SK-N-MC (cell line): Measurements from ENCODE around the gene CMA1.
"Not testable (repeated sequence)": the region's sequence is repeated elsewhere in the genome, so short reads cannot be mapped to it uniquely, and the experiment has no call there.

Source experiments
- DNase-seq: peaks from one replicate; pipeline ENCODE4 v3.0.0-alpha.2; 2011; ENCODE audit warnings: low read depth, low spot score
- H3K27ac ChIP-seq: fragments of 200-600 bp; sonication (generic); 2 replicates; pipeline ENCODE4 v1.5.1; 2016; ENCODE audit warnings: mixed run types
- H3K36me3 ChIP-seq: fragments of 200-600 bp; sonication (generic); 2 replicates; pipeline ENCODE4 v1.6.1; 2017; ENCODE audit warnings: antibody characterized with exemption, low read length, mixed read lengths; ENCODE audit not compliant: insufficient read depth
- H3K4me3 ChIP-seq: fragments of 200-600 bp; sonication (generic); 2 replicates; pipeline ENCODE4 v1.5.1; 2016
- H3K9ac ChIP-seq: fragments of 200-600 bp; sonication (generic); 2 replicates; pipeline ENCODE4 v1.8.0; 2017; ENCODE audit warnings: mixed run types, mixed read lengths; ENCODE audit not compliant: insufficient read length
- H3K9me3 ChIP-seq: fragments of 200-600 bp; sonication (generic); 2 replicates; pipeline ENCODE4 v1.6.1; 2017; ENCODE audit warnings: low read depth, mild to moderate bottlenecking, antibody characterized with exemption, low read length, moderate library complexity, mixed read lengths
- EZH2 ChIP-seq: fragments of 200-600 bp; sonication (generic); IDR thresholded peaks from one replicate; pipeline ENCODE4 v1.6.1; 2017; ENCODE audit warnings: antibody characterized with exemption
- FOXP2 ChIP-seq: optimal IDR thresholded peaks from 2 replicates; pipeline ENCODE3; 2011; ENCODE audit warnings: mild to moderate bottlenecking, moderate library complexity; ENCODE audit not compliant: insufficient read depth; ENCODE audit errors: extremely low read length, control extremely low read depth
- POLR2AphosphoS5 ChIP-seq: IDR thresholded peaks from 2 replicates; pipeline ENCODE4 v1.6.1; 2012; ENCODE audit warnings: mild to moderate bottlenecking, low read depth, low read length, borderline replicate concordance

Gene CMA1

DNA sequence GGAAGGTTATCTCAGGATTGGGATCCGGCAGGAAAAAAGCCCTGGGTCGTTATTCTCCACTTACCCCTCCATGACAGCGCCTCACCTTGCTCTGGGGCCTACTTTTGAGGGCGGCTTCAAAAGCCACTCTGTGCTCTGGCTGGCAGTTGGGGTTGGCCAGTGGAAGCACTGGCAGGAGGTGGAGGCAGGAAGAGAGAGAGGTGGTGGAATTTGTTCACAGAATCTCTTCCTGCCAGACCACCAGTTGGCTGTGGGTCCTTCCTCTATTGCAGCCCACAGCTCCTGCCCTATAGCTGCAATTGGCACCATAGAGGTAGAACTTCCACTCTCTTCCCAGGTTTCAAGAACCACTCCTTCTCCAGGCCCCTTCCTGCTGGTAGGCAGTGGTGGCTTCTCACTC, 32.8 kb downstream of the CMA1 start:
- no peak for DNase-seq
- TF ChIP-seq POLR2AphosphoS5 (no peak), EZH2 (no peak), FOXP2 (no peak)
- no peak overlapping the region for H3K4me3 ChIP-seq
- H3K27ac ChIP-seq = no peak overlapping the region
- no peaks in the 10 kb centered on the region for H3K36me3 ChIP-seq
- H3K9me3 ChIP-seq = no peaks in the 10 kb centered on the region
- no peak overlapping the region for H3K9ac ChIP-seq

DNA sequence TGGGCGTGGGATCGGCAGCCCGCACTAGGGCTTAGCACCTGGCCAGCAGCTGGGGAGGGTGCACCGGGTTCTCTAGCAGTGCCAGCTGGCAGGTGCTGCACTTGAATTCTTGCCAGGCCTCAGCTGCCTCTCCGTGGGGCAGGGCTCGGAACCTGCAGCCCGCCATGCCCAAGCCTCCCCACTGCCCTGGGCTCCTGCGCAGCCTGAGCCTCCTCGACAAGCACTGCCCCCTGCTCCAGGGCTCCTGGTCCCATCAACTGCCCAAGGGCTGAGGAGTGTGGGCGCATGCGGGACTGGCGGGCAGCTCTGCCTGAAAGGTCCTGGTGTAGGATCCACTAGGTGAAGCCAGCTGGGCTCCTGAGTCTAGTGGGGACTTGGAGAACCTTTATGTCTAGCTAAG, 34.9 kb downstream of the CMA1 start:
- Histone ChIP-seq H3K4me3 (no peak overlapping the region), H3K27ac (no peak overlapping the region), H3K9ac (no peak overlapping the region), H3K9me3 (no peaks in the 10 kb centered on the region), H3K36me3 (no peaks in the 10 kb centered on the region)
- DNase-seq = no peak
- TF ChIP-seq EZH2 (no peak), FOXP2 (no peak), POLR2AphosphoS5 (no peak)

DNA sequence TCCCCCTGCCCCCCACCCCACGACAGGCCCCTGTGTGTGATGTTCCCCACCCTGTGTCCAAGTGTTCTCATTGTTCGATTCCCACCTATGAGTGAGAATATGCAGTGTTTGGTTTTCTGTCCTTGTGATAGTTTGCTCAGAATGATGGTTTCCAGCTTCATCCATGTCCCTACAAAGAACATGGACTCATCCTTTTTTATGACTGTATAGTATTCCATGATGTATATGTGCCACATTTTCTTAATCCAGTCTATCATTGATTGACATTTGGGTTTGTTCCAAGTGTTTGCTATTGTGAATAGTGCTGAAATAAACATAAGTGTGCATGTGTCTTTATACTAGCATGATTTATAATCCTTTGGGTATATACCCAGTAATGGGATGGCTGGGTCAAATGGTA, 37.6 kb downstream of the CMA1 start:
- not testable (repeated sequence) for H3K4me3 ChIP-seq, H3K36me3 ChIP-seq, H3K27ac ChIP-seq, H3K9ac ChIP-seq, H3K9me3 ChIP-seq, DNase-seq

GRCh38 chr14:24465805-24466204, 42.3 kb downstream of the CMA1 start:
- Histone ChIP-seq H3K9me3 (no peaks in the 10 kb centered on the region), H3K4me3 (no peak overlapping the region), H3K27ac (no peak overlapping the region), H3K9ac (no peak overlapping the region), H3K36me3 (no peaks in the 10 kb centered on the region)
- no peak for DNase-seq
- no peak for TF ChIP-seq POLR2AphosphoS5
- TF ChIP-seq EZH2 = no peak
- no peak for TF ChIP-seq FOXP2

DNA sequence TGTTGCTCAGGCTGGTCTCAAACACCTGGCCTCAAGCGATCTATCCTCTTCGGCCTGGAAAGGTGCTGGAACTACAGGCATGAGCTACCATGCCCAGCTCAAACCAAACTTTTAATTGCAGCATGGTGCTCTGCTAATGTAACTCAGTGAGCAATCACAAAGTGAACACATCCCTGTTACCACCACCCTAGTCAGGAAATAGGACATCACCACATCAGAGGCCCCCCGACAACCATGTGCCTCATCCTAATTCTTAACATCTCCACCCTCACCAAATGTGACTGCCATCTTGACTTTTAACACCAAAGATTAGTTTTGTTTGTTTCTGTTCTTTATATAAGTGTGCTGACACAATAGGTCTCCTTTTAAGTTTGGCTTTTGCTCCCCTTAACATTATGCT, 42.7 kb downstream of the CMA1 start:
- no peak overlapping the region for H3K9ac ChIP-seq
- no peak for DNase-seq
- TF ChIP-seq FOXP2 (no peak), POLR2AphosphoS5 (no peak), EZH2 (no peak)
- no peaks in the 10 kb centered on the region for H3K36me3 ChIP-seq
- H3K4me3 ChIP-seq = no peak overlapping the region
- no peaks in the 10 kb centered on the region for H3K9me3 ChIP-seq
- no peak overlapping the region for H3K27ac ChIP-seq

- H3K9ac ChIP-seq = no peak overlapping the region
- no peaks in the 10 kb centered on the region for H3K36me3 ChIP-seq
- TF ChIP-seq FOXP2 = no peak
- TF ChIP-seq POLR2AphosphoS5 = no peak
- TF ChIP-seq EZH2 = no peak
- H3K9me3 ChIP-seq = no peaks in the 10 kb centered on the region
- no peak for DNase-seq
- no peak overlapping the region for H3K4me3 ChIP-seq
- no peak overlapping the region for H3K27ac ChIP-seq
These were observed 43.9 kb downstream of the CMA1 start for GRCh38 chr14:24463884-24464785.

GRCh38 chr14:24463017-24463883, 44.8 kb downstream of the CMA1 start:
- Histone ChIP-seq H3K27ac (no peak overlapping the region), H3K9ac (no peak overlapping the region), H3K9me3 (no peaks in the 10 kb centered on the region), H3K4me3 (no peak overlapping the region), H3K36me3 (no peaks in the 10 kb centered on the region)
- no peak for DNase-seq
- TF ChIP-seq FOXP2 (no peak), EZH2 (no peak), POLR2AphosphoS5 (no peak)

DNA sequence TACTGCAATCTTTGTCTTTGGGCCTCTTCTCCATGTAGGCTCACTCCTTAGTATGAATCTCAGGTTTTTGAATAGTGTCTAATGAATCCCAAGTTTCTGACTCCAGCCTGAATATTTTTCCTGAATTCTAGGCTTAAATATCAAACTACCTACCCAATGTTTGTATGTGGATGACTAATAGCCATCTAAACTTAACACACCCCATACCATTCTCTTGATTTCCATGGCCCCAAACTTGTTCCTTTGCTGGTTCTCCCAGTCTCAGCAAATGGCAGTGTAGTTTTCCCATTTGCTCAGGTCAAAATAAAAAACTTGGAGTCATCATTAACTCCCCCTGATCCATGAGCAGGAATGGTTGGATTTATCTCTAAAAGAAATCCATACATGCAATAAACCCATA, 46.7 kb downstream of the CMA1 start:
- no peak overlapping the region for H3K9ac ChIP-seq
- TF ChIP-seq EZH2 (no peak), POLR2AphosphoS5 (no peak), FOXP2 (no peak)
- no peak overlapping the region for H3K4me3 ChIP-seq
- no peaks in the 10 kb centered on the region for H3K9me3 ChIP-seq
- DNase-seq = no peak
- no peak overlapping the region for H3K27ac ChIP-seq
- no peaks in the 10 kb centered on the region for H3K36me3 ChIP-seq

GRCh38 chr14:24459331-24459730, 48.7 kb downstream of the CMA1 start:
- H3K9ac ChIP-seq = no peak overlapping the region
- H3K9me3 ChIP-seq = no peaks in the 10 kb centered on the region
- TF ChIP-seq POLR2AphosphoS5 (no peak), EZH2 (no peak), FOXP2 (no peak)
- no peak overlapping the region for H3K4me3 ChIP-seq
- no peak for DNase-seq
- no peak overlapping the region for H3K27ac ChIP-seq
- H3K36me3 ChIP-seq = no peaks in the 10 kb centered on the region
